Ramos (cell line): ENCODE data around the gene PGP.

Source experiments
- in situ Hi-C: fragments of 300-500 bp; cut with MboI; formaldehyde crosslinking; loops from one replicate; pipeline ENCODE4 v1.14.3; 2022; ENCODE audit warnings: low sequenced_read_pairs; ENCODE audit not compliant: unreplicated experiment

The PGP gene

GRCh38 chr16:2170587-2171435 lies 43.8 kb downstream of the PGP start:
- in situ Hi-C loops = no loop called here

GRCh38 chr16:2170080-2170479 lies 44.6 kb downstream of the PGP start:
- in situ Hi-C loops = no loop called here

GRCh38 chr16:2167068-2167638 lies 47.5 kb downstream of the PGP start:
- in situ Hi-C loops = no loop called here

GRCh38 chr16:2166263-2167067 lies 48.2 kb downstream of the PGP start:
- in situ Hi-C loops = no loop called here

GRCh38 chr16:2165861-2166260 lies 48.8 kb downstream of the PGP start:
- in situ Hi-C loops = no loop called here

GRCh38 chr16:2163211-2163881 lies 51.3 kb downstream of the PGP start:
- in situ Hi-C loops = no loop called here

- in situ Hi-C loops = no loop called here
Observed at GRCh38 chr16:2162676-2163118, 51.9 kb downstream of the PGP start.

- in situ Hi-C loops = no loop called here
Observed at GRCh38 chr16:2161911-2162310, 52.7 kb downstream of the PGP start.
